Body of pancreas (tissue), 4 donors: ENCODE data around the gene CCL13.

ENCODE experiments used
- CTCF ChIP-seq, 7 experiments: fragments of 450-650 bp in 4 of 7; fragments of 200-600 bp in 3 of 7; sonication (generic) in 3 of 7; IDR thresholded peaks; one replicate each; pipeline ENCODE4 v1.5.1; 2016 to 2019; ENCODE audit warnings: antibody characterized with exemption in 7 of 7
- POLR2A ChIP-seq, 3 donors: fragments of 450-650 bp; IDR thresholded peaks; one replicate each; pipeline ENCODE4 v1.6.1; 2016; ENCODE audit warnings: antibody characterized with exemption in 3 of 3, mild to moderate bottlenecking in 2 of 3

GRCh38 chr17:34374457-34374856, 18.2 kb downstream of the CCL13 start:
- TF ChIP-seq CTCF (IDR thresholded peaks at IDR 0.05) (no peak), POLR2A (IDR thresholded peaks at IDR 0.05) (no peak)
